PFSK-1 (cell line): Measurements from ENCODE around the gene FSCN2.
A peak's percentile ranks its signal among the peaks of the same experiment; 100 is the strongest.

Source experiments
- FOXP2 ChIP-seq: optimal IDR thresholded peaks from 2 replicates; pipeline ENCODE3; 2011; ENCODE audit warnings: borderline replicate concordance, control low read depth, inconsistent platforms; ENCODE audit not compliant: insufficient read depth; ENCODE audit errors: extremely low read length, extremely low read depth
- POLR2AphosphoS5 ChIP-seq: IDR thresholded peaks from 2 replicates; pipeline ENCODE4 v1.6.1; 2012; ENCODE audit warnings: low read depth, mild to moderate bottlenecking, control low read depth, low read length, moderate library complexity
- SIN3A ChIP-seq: IDR thresholded peaks from 2 replicates; pipeline ENCODE4 v1.6.1; 2012; ENCODE audit warnings: mild to moderate bottlenecking, low read length, moderate library complexity, borderline replicate concordance; ENCODE audit not compliant: insufficient read depth
- TAF1 ChIP-seq: IDR thresholded peaks from 2 replicates; pipeline ENCODE4 v1.6.1; 2012; ENCODE audit warnings: low read length, control low read depth, borderline replicate concordance; ENCODE audit not compliant: insufficient read depth
- TF ChIP-seq, protein P1 (sequence below), 2 experiments: IDR thresholded peaks; 2 replicates each; pipeline versions ENCODE4 v1.6.1 to v1.8.0; 2011 to 2012; ENCODE audit warnings: low read depth in 2 of 2, low read length in 2 of 2, control low read depth in 1 of 2, inconsistent platforms in 1 of 2, mild to moderate bottlenecking in 1 of 2, moderate library complexity in 1 of 2; ENCODE audit not compliant: insufficient read depth in 1 of 2

Gene FSCN2

DNA sequence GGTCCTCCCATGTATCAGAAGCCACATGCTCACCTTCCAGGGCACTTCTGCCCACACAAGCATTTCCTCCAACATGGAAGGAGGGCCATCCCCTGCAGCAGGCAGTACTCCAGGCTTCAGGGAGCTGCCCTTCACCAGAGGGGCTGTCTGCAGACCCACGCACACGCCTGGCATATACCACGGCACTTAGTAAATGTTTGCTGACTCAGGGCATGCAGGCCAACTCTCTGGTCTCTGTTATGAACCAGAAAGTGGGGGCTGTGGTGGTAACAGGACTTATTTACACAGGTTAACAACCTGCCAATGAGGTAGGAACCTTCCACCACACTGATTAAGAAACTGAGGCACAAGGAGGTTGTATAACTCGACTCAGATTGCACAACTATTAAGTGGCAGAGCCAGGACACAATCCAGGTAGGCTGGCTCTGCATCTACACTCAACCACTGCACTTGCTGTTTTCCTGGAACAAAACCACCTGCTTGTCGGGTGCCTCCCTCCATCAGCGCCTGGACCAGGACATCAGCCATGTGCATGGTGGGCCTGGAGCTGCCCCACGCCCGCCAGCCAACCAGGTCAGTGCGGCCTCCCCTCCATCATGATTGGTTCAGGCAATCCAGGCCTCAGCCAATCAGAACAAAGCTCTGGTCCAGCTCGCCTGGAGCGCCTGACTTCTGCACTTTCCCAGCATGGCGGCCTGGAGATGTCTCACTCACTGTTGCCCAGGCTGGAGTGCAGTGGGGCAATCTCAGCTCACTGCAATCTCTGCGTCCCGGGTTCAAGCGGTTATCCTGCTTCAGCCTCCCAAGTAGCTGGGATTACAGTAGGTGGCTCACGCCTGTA lies 34.8 kb upstream of the FSCN2 start:
- TF ChIP-seq, protein P1, sequence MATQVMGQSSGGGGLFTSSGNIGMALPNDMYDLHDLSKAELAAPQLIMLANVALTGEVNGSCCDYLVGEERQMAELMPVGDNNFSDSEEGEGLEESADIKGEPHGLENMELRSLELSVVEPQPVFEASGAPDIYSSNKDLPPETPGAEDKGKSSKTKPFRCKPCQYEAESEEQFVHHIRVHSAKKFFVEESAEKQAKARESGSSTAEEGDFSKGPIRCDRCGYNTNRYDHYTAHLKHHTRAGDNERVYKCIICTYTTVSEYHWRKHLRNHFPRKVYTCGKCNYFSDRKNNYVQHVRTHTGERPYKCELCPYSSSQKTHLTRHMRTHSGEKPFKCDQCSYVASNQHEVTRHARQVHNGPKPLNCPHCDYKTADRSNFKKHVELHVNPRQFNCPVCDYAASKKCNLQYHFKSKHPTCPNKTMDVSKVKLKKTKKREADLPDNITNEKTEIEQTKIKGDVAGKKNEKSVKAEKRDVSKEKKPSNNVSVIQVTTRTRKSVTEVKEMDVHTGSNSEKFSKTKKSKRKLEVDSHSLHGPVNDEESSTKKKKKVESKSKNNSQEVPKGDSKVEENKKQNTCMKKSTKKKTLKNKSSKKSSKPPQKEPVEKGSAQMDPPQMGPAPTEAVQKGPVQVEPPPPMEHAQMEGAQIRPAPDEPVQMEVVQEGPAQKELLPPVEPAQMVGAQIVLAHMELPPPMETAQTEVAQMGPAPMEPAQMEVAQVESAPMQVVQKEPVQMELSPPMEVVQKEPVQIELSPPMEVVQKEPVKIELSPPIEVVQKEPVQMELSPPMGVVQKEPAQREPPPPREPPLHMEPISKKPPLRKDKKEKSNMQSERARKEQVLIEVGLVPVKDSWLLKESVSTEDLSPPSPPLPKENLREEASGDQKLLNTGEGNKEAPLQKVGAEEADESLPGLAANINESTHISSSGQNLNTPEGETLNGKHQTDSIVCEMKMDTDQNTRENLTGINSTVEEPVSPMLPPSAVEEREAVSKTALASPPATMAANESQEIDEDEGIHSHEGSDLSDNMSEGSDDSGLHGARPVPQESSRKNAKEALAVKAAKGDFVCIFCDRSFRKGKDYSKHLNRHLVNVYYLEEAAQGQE (IDR thresholded peaks at IDR 0.05; ENCODE audit: insufficient read depth in 1 of 2, low read depth in 2 of 2, low read length in 2 of 2), result no peak
- no peak for TF ChIP-seq POLR2AphosphoS5
- no peak for TF ChIP-seq FOXP2
- no peak for TF ChIP-seq TAF1
- no peak for TF ChIP-seq SIN3A

DNA sequence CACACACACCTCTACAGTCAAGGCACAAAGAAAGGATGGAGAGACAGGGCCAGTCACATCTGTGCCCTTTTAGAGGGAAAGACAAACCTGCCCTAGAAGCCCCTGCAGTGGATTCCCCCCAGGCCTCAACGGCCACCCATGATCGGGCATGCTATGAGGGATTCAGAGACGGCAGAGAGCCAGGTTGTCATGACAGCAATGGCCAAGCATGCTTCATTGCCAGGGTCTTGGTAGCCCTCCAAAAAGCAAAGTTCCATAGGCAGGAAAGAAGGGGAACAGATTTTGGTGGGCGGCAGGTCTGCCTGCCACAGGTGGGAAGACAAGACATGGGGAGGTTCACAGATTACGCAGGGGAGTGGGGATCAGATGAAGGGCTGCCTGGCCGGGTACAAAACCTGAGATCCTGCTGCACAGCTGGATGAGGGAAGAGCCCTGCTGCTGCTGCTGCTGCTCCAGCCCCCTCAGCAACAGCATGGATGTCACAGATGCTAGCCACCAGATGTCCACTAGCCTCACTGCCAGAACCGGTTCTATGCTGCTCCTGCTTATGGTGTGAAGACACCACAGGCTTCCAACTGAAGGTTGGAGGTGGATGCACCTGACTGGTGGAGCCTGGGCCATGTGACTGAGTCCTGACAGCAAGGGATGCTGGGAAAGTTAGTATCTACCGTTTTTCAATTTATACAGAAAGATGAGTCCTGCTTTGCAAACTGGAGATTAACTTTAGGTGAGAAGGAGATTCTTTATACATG lies 33.4 kb upstream of the FSCN2 start:
- TF ChIP-seq, protein P1 (IDR thresholded peaks at IDR 0.05; ENCODE audit: insufficient read depth in 1 of 2, low read depth in 2 of 2, low read length in 2 of 2), result no peak
- TF ChIP-seq FOXP2 (no peak), POLR2AphosphoS5 (0 out of 2 replicates have a peak, but pooled peaks have one; percentile 25)

DNA sequence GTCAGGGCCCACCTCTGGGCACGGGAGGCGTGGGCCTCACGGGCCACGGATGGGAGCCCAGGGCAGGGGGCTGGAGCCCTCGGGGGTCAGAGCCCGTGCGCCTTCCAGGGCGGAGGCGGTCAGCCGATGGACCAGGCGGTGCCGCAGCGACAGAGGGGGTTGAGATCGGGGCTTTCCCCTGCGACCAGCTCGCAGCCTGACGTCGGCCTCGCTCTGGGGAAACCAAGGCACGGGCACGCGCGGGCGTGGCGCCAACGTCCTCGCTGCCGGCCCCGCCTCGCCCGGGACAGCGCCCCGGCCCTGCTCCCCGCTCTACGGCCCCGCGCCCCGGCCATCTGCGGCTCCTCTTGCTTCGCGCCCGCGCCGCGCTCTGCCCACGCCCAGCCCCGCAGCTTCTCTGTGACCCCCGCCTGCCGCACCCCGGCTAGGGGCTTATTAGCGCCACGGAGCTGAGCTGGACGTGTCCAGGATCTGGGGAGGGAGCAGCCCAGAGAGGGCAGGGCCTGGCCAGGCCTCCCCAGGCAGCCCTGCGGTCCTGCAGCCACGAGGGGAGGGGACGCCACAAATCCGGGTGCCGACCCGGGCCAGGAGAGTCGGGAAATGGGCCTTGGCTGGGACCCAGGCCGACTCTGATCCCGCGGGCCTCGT lies 29.1 kb upstream of the FSCN2 start:
- TF ChIP-seq TAF1 (no peak), POLR2AphosphoS5 (no peak), FOXP2 (no peak), SIN3A (no peak)
- TF ChIP-seq, protein P1 (IDR thresholded peaks at IDR 0.05; ENCODE audit: insufficient read depth in 1 of 2, low read depth in 2 of 2, low read length in 2 of 2), result no peak

DNA sequence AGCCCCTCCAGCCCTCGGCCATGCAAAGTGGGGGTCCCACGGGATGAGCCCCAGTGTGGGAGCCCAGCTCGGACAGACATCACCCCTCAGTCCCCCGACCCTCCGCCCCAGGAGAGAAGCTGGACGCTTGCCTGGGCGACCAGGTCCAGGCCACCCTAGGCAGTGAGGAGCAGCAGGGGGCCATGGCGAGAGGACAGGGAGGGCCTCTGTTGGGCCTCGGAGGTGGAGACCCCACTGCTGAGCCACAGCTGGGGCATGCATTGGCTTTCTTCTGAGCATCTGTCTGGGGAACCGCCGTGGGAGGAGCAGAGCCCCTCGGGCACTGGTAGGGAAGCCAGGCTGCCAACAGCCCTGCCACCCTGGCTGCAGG lies 28.6 kb upstream of the FSCN2 start:
- no peak for TF ChIP-seq TAF1
- no peak for TF ChIP-seq FOXP2
- no peak for TF ChIP-seq POLR2AphosphoS5
- TF ChIP-seq, protein P1 (IDR thresholded peaks at IDR 0.05; ENCODE audit: insufficient read depth in 1 of 2, low read depth in 2 of 2, low read length in 2 of 2), result no peak
